Mucosa of rectum (tissue), 2 donors: ENCODE measurements around the gene ING3.
A peak's percentile ranks its signal among the peaks of the same experiment; 100 is the strongest.

Experiments
- H3K27ac ChIP-seq, 2 donors: one replicate each; pipeline ENCODE4 v1.7.0; 2013; ENCODE audit warnings: inconsistent platforms in 2 of 2, low read depth in 2 of 2, low read length in 2 of 2
- H3K27me3 ChIP-seq, 2 donors: one replicate each; pipeline ENCODE4 v1.7.0; 2013; ENCODE audit warnings: low read length in 2 of 2; ENCODE audit not compliant: control insufficient read depth in 2 of 2, insufficient read depth in 2 of 2
- H3K36me3 ChIP-seq, 2 donors: one replicate each; pipeline ENCODE4 v1.7.0; 2013; ENCODE audit warnings: low read length in 2 of 2; ENCODE audit not compliant: control insufficient read depth in 2 of 2, insufficient read depth in 2 of 2
- H3K4me1 ChIP-seq, 2 donors: one replicate each; pipeline ENCODE4 v1.7.0; 2013; ENCODE audit warnings: low read length in 2 of 2, mild to moderate bottlenecking in 1 of 2; ENCODE audit not compliant: control insufficient read depth in 2 of 2, insufficient read depth in 2 of 2
- H3K4me3 ChIP-seq, 2 donors: one replicate each; pipeline ENCODE4 v1.7.0; 2013; ENCODE audit warnings: low read length in 2 of 2
- H3K9ac ChIP-seq, 2 donors: one replicate each; pipeline ENCODE4 v1.7.0; 2013; ENCODE audit warnings: low read length in 2 of 2, low read depth in 1 of 2, mild to moderate bottlenecking in 1 of 2
- H3K9me3 ChIP-seq, 2 donors: one replicate each; pipeline ENCODE4 v1.7.0; 2013; ENCODE audit warnings: low read length in 2 of 2; ENCODE audit not compliant: control insufficient read depth in 2 of 2
- donor health status: healthy.
- donor health status: Normal muscosa, but diverticular disease.

ING3 gene

GRCh38 chr7:120950539-120951308 lies at the start of gene ING3:
TSS of gene ING3 (plus strand) at chr7:120950777. CDS start at chr7:120950897, 120 bp downstream.
- no peaks in the 10 kb centered on the region for H3K9me3 ChIP-seq
- no peaks in the 10 kb centered on the region for H3K27me3 ChIP-seq
- peak within 1 kb of the TSS; percentile 56 to 86 for H3K9ac ChIP-seq
- H3K36me3 ChIP-seq, result peaks cover 9 to 14% of the 10 kb centered on the region in 2 donors
- H3K27ac ChIP-seq, result peak within 1 kb of the TSS; percentile 97 to 98
- H3K4me1 ChIP-seq, result peaks cover 8 to 14% of the 10 kb centered on the region in 2 donors
- peak within 1 kb of the TSS; percentile 75 to 92 for H3K4me3 ChIP-seq

- H3K36me3 ChIP-seq, result no peaks in the 10 kb centered on the region
- H3K4me3 ChIP-seq, result no peak overlapping the region
- no peak overlapping the region for H3K27ac ChIP-seq
- H3K4me1 ChIP-seq, result no peaks in the 10 kb centered on the region
- H3K9me3 ChIP-seq, result no peaks in the 10 kb centered on the region
- no peak overlapping the region for H3K9ac ChIP-seq
- no peaks in the 10 kb centered on the region for H3K27me3 ChIP-seq
These were observed 35.1 kb upstream of the ING3 start for GRCh38 chr7:120915314-120916105.

GRCh38 chr7:120916121-120916520 lies 34.5 kb upstream of the ING3 start:
- no peak overlapping the region for H3K4me3 ChIP-seq
- H3K9me3 ChIP-seq, result no peaks in the 10 kb centered on the region
- no peak overlapping the region for H3K9ac ChIP-seq
- H3K27me3 ChIP-seq, result no peaks in the 10 kb centered on the region
- H3K4me1 ChIP-seq, result no peaks in the 10 kb centered on the region
- no peak overlapping the region for H3K27ac ChIP-seq
- no peaks in the 10 kb centered on the region for H3K36me3 ChIP-seq

GRCh38 chr7:120916538-120916937 lies 34.0 kb upstream of the ING3 start:
- no peak overlapping the region for H3K9ac ChIP-seq
- no peaks in the 10 kb centered on the region for H3K27me3 ChIP-seq
- no peak overlapping the region for H3K27ac ChIP-seq
- no peaks in the 10 kb centered on the region for H3K4me1 ChIP-seq
- no peaks in the 10 kb centered on the region for H3K9me3 ChIP-seq
- no peaks in the 10 kb centered on the region for H3K36me3 ChIP-seq
- H3K4me3 ChIP-seq, result no peak overlapping the region

- no peak overlapping the region for H3K9ac ChIP-seq
- no peaks in the 10 kb centered on the region for H3K36me3 ChIP-seq
- no peaks in the 10 kb centered on the region for H3K9me3 ChIP-seq
- no peak overlapping the region for H3K27ac ChIP-seq
- H3K27me3 ChIP-seq, result no peaks in the 10 kb centered on the region
- no peak overlapping the region for H3K4me3 ChIP-seq
- H3K4me1 ChIP-seq, result no peaks in the 10 kb centered on the region
These were observed 31.1 kb upstream of the ING3 start for GRCh38 chr7:120919466-120919865.

- H3K4me3 ChIP-seq, result no peak overlapping the region
- no peaks in the 10 kb centered on the region for H3K9me3 ChIP-seq
- H3K27ac ChIP-seq, result no peak overlapping the region
- H3K9ac ChIP-seq, result no peak overlapping the region
- no peaks in the 10 kb centered on the region for H3K4me1 ChIP-seq
- peaks cover 0 to 3% of the 10 kb centered on the region in 2 donors for H3K27me3 ChIP-seq
- H3K36me3 ChIP-seq, result no peaks in the 10 kb centered on the region
These were observed 30.5 kb upstream of the ING3 start for GRCh38 chr7:120920034-120920433.

- Histone ChIP-seq H3K9ac (no peak overlapping the region), H3K36me3 (no peaks in the 10 kb centered on the region), H3K4me1 (no peaks in the 10 kb centered on the region), H3K27ac (no peak overlapping the region), H3K4me3 (no peak overlapping the region), H3K27me3 (peaks cover 0 to 3% of the 10 kb centered on the region in 2 donors), H3K9me3 (no peaks in the 10 kb centered on the region)
These were observed 29.8 kb upstream of the ING3 start for GRCh38 chr7:120920591-120921274.

GRCh38 chr7:120924837-120925236 lies 25.7 kb upstream of the ING3 start:
- no peak overlapping the region for H3K27ac ChIP-seq
- H3K27me3 ChIP-seq, result peaks cover 0 to 3% of the 10 kb centered on the region in 2 donors
- no peak overlapping the region for H3K4me3 ChIP-seq
- no peaks in the 10 kb centered on the region for H3K4me1 ChIP-seq
- H3K9ac ChIP-seq, result no peak overlapping the region
- no peaks in the 10 kb centered on the region for H3K9me3 ChIP-seq
- H3K36me3 ChIP-seq, result no peaks in the 10 kb centered on the region

GRCh38 chr7:120925392-120925791 lies 25.2 kb upstream of the ING3 start:
- Histone ChIP-seq H3K27me3 (peaks cover 0 to 3% of the 10 kb centered on the region in 2 donors), H3K4me3 (no peak overlapping the region), H3K9ac (no peak overlapping the region), H3K9me3 (no peaks in the 10 kb centered on the region), H3K27ac (no peak overlapping the region), H3K4me1 (no peaks in the 10 kb centered on the region), H3K36me3 (no peaks in the 10 kb centered on the region)

- no peak overlapping the region for H3K27ac ChIP-seq
- no peak overlapping the region for H3K9ac ChIP-seq
- H3K4me1 ChIP-seq, result no peaks in the 10 kb centered on the region
- no peaks in the 10 kb centered on the region for H3K36me3 ChIP-seq
- peaks cover 0 to 3% of the 10 kb centered on the region in 2 donors for H3K27me3 ChIP-seq
- H3K4me3 ChIP-seq, result no peak overlapping the region
- no peaks in the 10 kb centered on the region for H3K9me3 ChIP-seq
These were observed 23.6 kb upstream of the ING3 start for GRCh38 chr7:120926943-120927346.
